ENCODE results near the gene MTCH1. TPM values are rescaled to one million over a fixed set of nuclear protein-coding genes. Genes with fewer than 3 reads are reported as not detected.

Gene MTCH1
- total RNA-seq, 1 experiment from 2014 or later: 204 TPM

- no peaks in the 10 kb centered on the region for H3K9me3 Mint-ChIP-seq
- ATAC-seq: peak; percentile 4
- ChIA-PET CTCF (interaction anchor here (0.6 to 15.6 kb wide), 92 partner anchors 8 to 402 kb away, joined by 3 to 537 read pairs (median 6); partner anchors contain the start of genes C6orf89, FGD2, MTCH1 and PI16), POLR2A (interaction anchor here (0.5 to 1.3 kb wide), 8 partner anchors 12 to 369 kb away, joined by 3 to 7 read pairs (median 4); partner anchors contain the start of genes FGD2 and MTCH1)
- no peak overlapping the region for H3K4me3 Mint-ChIP-seq
- no peak for DNase-seq (ENCODE audit: low spot score)
- H3K27me3 Mint-ChIP-seq (ENCODE audit: low read depth): no peaks in the 10 kb centered on the region
- H3K27ac Mint-ChIP-seq: no peak overlapping the region
- TF ChIP-seq ATF2 (CRISPR knock-in tag; IDR thresholded peaks at IDR 0.05; ENCODE audit: borderline replicate concordance, low read depth): no peak
- TF ChIP-seq NFE2L1 (CRISPR knock-in tag; IDR thresholded peaks at IDR 0.05): no peak
- TF ChIP-seq KAT7 (CRISPR knock-in tag; IDR thresholded peaks at IDR 0.05; ENCODE audit: borderline replicate concordance): no peak
- no peak for TF ChIP-seq ARID4B (CRISPR knock-in tag; IDR thresholded peaks at IDR 0.05; ENCODE audit: borderline replicate concordance)
- no peak for TF ChIP-seq IRF2 (CRISPR knock-in tag; IDR thresholded peaks at IDR 0.05; ENCODE audit: borderline replicate concordance, low read depth)
- no peak for TF ChIP-seq ZNF425 (CRISPR knock-in tag; conservative IDR thresholded peaks at IDR 0.05)
- TF ChIP-seq ZNF317 (CRISPR knock-in tag; IDR thresholded peaks at IDR 0.05; ENCODE audit: borderline replicate concordance, low read depth): no peak
- no peak for TF ChIP-seq FOXJ3 (CRISPR knock-in tag; IDR thresholded peaks at IDR 0.05; ENCODE audit: borderline replicate concordance)
- no peak for TF ChIP-seq MYBL2 (CRISPR knock-in tag; IDR thresholded peaks at IDR 0.05)
- TF ChIP-seq IRF1 (CRISPR knock-in tag; IDR thresholded peaks at IDR 0.05): no peak
- no peak for TF ChIP-seq ZNF671 (CRISPR knock-in tag; IDR thresholded peaks at IDR 0.05)
- peaks cover 25% of the 10 kb centered on the region for H3K4me1 Mint-ChIP-seq
- H3K36me3 Mint-ChIP-seq: no peaks in the 10 kb centered on the region
Observed at GRCh38 chr6:37017606-37018197, 31.7 kb upstream of the MTCH1 start.

GRCh38 chr6:37016995-37017394 lies 31.0 kb upstream of the MTCH1 start:
- CTCF ChIA-PET: interaction anchor here (1.0 to 15.6 kb wide), 16 partner anchors 7 to 308 kb away, joined by 4 to 537 read pairs (median 25); partner anchors contain the start of genes C6orf89 and MTCH1
- Mint-ChIP-seq H3K9me3 (no peaks in the 10 kb centered on the region), H3K27ac (no peak overlapping the region), H3K4me3 (no peak overlapping the region), H3K36me3 (no peaks in the 10 kb centered on the region), H3K27me3 (ENCODE audit: low read depth) (no peaks in the 10 kb centered on the region), H3K4me1 (peaks cover 25% of the 10 kb centered on the region)
- POLR2A ChIA-PET: interaction anchor here (0.5 kb wide), 1 partner anchor 369 kb away, joined by 3 read pairs; no protein-coding TSS in a partner anchor
- no peak for DNase-seq (ENCODE audit: low spot score)
- ATAC-seq: no peak
- TF ChIP-seq ARID4B (CRISPR knock-in tag; IDR thresholded peaks at IDR 0.05; ENCODE audit: borderline replicate concordance) (no peak), ZNF532 (CRISPR knock-in tag; IDR thresholded peaks at IDR 0.05; ENCODE audit: borderline replicate concordance) (no peak), MXD4 (CRISPR knock-in tag; IDR thresholded peaks at IDR 0.05; ENCODE audit: borderline replicate concordance) (no peak), GTF2I (CRISPR knock-in tag; conservative IDR thresholded peaks at IDR 0.05) (no peak), ZNF317 (CRISPR knock-in tag; IDR thresholded peaks at IDR 0.05; ENCODE audit: borderline replicate concordance, low read depth) (no peak), TEAD1 (CRISPR knock-in tag; IDR thresholded peaks at IDR 0.05) (no peak)
